ENCODE data around the gene MEF2C. TPM values are rescaled to one million over a fixed set of nuclear protein-coding genes. Genes with fewer than 3 reads are reported as not detected.

The MEF2C gene
- total RNA-seq, 1 donor from 2014 or later, result 54.2 TPM

- Histone ChIP-seq H3K4me1 (peaks cover 43% of the 10 kb centered on the region), H3K36me3 (no peaks in the 10 kb centered on the region), H3K4me3 (no peak overlapping the region), H3K27ac (replicated peaks) (no peak overlapping the region), H3K27me3 (ENCODE audit: low read depth) (peaks cover 99% of the 10 kb centered on the region), H3K9me3 (replicated peaks) (no peaks in the 10 kb centered on the region)
- intact Hi-C loops (cut with micrococcal nuclease), result no loop called here
- TF ChIP-seq, protein P1, sequence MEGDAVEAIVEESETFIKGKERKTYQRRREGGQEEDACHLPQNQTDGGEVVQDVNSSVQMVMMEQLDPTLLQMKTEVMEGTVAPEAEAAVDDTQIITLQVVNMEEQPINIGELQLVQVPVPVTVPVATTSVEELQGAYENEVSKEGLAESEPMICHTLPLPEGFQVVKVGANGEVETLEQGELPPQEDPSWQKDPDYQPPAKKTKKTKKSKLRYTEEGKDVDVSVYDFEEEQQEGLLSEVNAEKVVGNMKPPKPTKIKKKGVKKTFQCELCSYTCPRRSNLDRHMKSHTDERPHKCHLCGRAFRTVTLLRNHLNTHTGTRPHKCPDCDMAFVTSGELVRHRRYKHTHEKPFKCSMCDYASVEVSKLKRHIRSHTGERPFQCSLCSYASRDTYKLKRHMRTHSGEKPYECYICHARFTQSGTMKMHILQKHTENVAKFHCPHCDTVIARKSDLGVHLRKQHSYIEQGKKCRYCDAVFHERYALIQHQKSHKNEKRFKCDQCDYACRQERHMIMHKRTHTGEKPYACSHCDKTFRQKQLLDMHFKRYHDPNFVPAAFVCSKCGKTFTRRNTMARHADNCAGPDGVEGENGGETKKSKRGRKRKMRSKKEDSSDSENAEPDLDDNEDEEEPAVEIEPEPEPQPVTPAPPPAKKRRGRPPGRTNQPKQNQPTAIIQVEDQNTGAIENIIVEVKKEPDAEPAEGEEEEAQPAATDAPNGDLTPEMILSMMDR (IDR thresholded peaks at IDR 0.05; ENCODE audit: borderline replicate concordance), result no peak
- no peak for DNase-seq
These were observed 188.8 kb downstream of the MEF2C start for GRCh38 chr5:88694023-88694679.

DNA sequence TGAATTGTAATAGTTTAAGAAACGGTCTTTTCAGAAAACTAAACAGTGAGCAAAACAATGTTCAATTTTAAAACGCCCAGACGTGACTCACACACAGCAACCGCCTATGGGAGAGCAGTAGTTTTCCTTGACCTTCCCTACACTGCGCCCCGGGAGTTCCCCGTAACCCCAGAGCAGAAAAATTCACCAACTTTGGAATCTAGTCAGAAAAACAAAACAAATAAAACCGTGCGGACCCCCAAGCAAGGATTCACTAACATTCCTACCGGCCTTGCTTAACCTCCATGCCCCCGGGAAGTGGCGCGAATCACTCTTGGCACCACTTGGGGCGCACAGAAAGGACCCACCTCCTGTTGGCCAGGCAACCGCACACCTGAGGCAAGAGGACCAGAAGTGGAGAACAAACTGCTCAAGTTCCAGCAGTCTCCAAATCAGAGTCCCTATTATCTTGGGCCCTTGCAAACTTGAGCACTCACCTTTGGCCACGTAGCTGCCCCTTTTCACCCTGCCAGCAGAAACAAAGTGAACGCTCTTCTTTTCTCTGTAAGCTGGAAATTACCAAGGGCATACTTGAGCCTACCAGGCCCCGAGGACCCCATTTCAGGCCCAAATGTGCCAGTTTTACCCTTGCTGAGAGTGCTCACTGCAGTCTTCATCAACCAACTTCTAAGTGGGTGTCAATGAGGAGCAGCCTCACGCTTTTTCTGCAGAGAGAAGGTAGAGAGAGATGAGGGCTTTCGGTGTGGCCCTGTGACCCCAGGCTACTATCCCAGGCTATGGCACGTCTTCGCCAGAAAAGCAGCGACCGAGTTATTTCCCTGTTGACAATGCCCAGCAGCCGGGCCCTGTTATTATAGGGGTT, 189.7 kb downstream of the MEF2C start:
- H3K27ac ChIP-seq (replicated peaks), result no peak overlapping the region
- peaks cover 44% of the 10 kb centered on the region for H3K4me1 ChIP-seq
- no peak overlapping the region for H3K4me3 ChIP-seq
- H3K9me3 ChIP-seq (replicated peaks), result no peaks in the 10 kb centered on the region
- peaks cover 100% of the 10 kb centered on the region for H3K27me3 ChIP-seq (ENCODE audit: low read depth)
- no peaks in the 10 kb centered on the region for H3K36me3 ChIP-seq
- intact Hi-C loops (cut with micrococcal nuclease), result no loop called here
- no peak for DNase-seq
- TF ChIP-seq, protein P1 (IDR thresholded peaks at IDR 0.05; ENCODE audit: borderline replicate concordance), result no peak

DNA sequence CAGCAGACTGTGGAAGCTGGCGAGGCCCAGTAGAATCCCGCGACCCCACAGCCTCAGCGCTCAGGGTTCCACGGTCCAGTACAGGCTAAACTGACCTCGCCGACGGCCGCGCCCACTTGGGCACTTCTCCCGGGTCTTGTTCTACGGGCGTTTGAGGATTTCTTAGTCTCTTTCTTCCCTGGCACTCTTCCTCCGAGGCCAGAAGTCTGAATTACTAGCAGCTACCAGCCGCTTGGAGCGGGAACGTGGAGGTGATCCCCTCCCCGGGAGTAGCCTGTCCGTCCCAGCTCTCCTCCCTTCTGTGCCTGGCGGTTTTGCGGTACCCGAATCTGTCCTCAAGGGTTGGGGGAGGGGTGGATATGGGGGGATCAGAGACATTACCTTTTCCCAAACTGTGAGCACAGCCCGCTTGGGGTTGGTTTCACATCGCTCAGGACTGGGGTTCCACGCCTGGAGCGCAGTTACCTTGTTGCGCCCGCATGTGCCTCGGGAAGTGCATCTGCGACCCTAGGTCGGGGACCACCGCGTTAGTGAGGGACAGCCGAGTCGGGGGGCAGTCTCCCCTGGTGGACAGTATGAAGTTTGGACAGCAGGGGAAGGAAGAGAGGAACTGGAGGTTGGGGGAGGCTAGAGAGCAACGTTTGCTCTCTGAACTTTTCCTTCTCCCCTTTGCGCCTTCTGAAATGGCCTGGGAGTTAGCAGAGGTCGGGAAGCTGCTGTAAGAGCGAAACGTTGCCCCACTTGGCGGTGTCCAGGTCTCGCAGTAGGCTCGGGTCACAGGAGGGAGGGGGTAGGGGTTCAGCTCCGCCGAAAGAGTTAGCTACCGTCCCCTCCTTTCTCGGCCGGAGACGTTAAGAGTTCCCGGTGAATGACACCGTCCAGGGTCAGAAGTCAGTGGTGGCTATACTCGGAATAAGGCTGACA, 190.8 kb downstream of the MEF2C start:
- TF ChIP-seq, protein P1 (IDR thresholded peaks at IDR 0.05; ENCODE audit: borderline replicate concordance), result no peak
- Histone ChIP-seq H3K27ac (replicated peaks) (no peak overlapping the region), H3K9me3 (replicated peaks) (no peaks in the 10 kb centered on the region), H3K4me3 (peak overlapping the region; percentile 31), H3K4me1 (peaks cover 44% of the 10 kb centered on the region), H3K36me3 (no peaks in the 10 kb centered on the region), H3K27me3 (ENCODE audit: low read depth) (peaks cover 100% of the 10 kb centered on the region)
- intact Hi-C loops (cut with micrococcal nuclease), result no loop called here
- no peak for DNase-seq

DNA sequence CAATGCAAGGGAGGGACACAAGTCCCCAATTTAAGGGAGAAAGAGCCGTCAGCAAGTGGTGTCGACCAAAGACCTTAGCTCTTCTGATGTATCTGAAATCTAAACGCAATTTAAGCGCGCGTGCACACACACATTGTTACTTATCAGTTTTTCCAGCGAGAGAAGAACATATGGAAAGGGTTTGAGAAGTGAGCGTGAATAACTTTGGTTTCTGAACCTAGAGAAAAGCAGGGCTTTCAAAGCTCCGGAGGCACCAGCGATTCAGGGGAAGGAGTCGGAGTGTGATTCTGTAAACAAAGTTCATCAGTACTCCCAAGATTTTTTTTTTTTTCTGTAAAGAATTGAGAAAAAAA, 191.8 kb downstream of the MEF2C start:
- TF ChIP-seq, protein P1 (IDR thresholded peaks at IDR 0.05; ENCODE audit: borderline replicate concordance), result peak; percentile 25
- no peaks in the 10 kb centered on the region for H3K9me3 ChIP-seq (replicated peaks)
- H3K36me3 ChIP-seq, result no peaks in the 10 kb centered on the region
- peaks cover 100% of the 10 kb centered on the region for H3K27me3 ChIP-seq (ENCODE audit: low read depth)
- H3K4me3 ChIP-seq, result peak overlapping the region; percentile 50
- DNase-seq, result no peak
- intact Hi-C loops (cut with micrococcal nuclease), result no loop called here
- no peak overlapping the region for H3K27ac ChIP-seq (replicated peaks)
- peaks cover 44% of the 10 kb centered on the region for H3K4me1 ChIP-seq
